ENCODE measurements around the gene KRTAP29-1.
"Not testable (repeated sequence)": the region's sequence is repeated elsewhere in the genome, so short reads cannot be mapped to it uniquely, and the experiment has no call there.

The KRTAP29-1 gene

GRCh38 chr17:41256291-41256685 lies 46.4 kb downstream of the KRTAP29-1 start:
- Histone ChIP-seq H3K4me1 (no peaks in the 10 kb centered on the region), H3K9ac (no peak overlapping the region), H3K36me3 (ENCODE audit: control insufficient read depth, insufficient read depth, low read length) (no peaks in the 10 kb centered on the region), H3K4me2 (ENCODE audit: low read length) (no peak overlapping the region), H3K27ac (no peak overlapping the region), H3K27me3 (ENCODE audit: control insufficient read depth, insufficient read depth, low read length) (no peaks in the 10 kb centered on the region), H3K79me2 (no peaks in the 10 kb centered on the region), H2AFZ (no peak overlapping the region), H3K9me3 (ENCODE audit: control insufficient read depth, low read length) (no peaks in the 10 kb centered on the region), H3K4me3 (ENCODE audit: low read depth, low read length) (no peak overlapping the region)
- no peak for TF ChIP-seq CTCF (IDR thresholded peaks at IDR 0.05)

- not testable (repeated sequence) for H3K79me2 ChIP-seq; H3K9me3 ChIP-seq (ENCODE audit: control insufficient read depth, low read length); H2AFZ ChIP-seq; H3K36me3 ChIP-seq (ENCODE audit: control insufficient read depth, insufficient read depth, low read length); H3K27me3 ChIP-seq (ENCODE audit: control insufficient read depth, insufficient read depth, low read length); H3K4me1 ChIP-seq; H3K9ac ChIP-seq; H3K4me2 ChIP-seq (ENCODE audit: low read length); H3K4me3 ChIP-seq (ENCODE audit: low read depth, low read length); H3K27ac ChIP-seq
Measured at GRCh38 chr17:41255381-41256290, 47.0 kb downstream of the KRTAP29-1 start, which contains the start of gene KRTAP9-9. Gene KRTAP9-9, plus strand, starts transcription at chr17:41255384.

- H3K9me3 ChIP-seq (ENCODE audit: control insufficient read depth, low read length), result no peaks in the 10 kb centered on the region
- no peak overlapping the region for H2AFZ ChIP-seq
- H3K36me3 ChIP-seq (ENCODE audit: control insufficient read depth, insufficient read depth, low read length), result no peaks in the 10 kb centered on the region
- no peaks in the 10 kb centered on the region for H3K27me3 ChIP-seq (ENCODE audit: control insufficient read depth, insufficient read depth, low read length)
- no peaks in the 10 kb centered on the region for H3K79me2 ChIP-seq
- H3K27ac ChIP-seq, result no peak overlapping the region
- H3K4me1 ChIP-seq, result no peaks in the 10 kb centered on the region
- H3K4me2 ChIP-seq (ENCODE audit: low read length), result no peak overlapping the region
- no peak for TF ChIP-seq CTCF (IDR thresholded peaks at IDR 0.05)
- H3K4me3 ChIP-seq (ENCODE audit: low read depth, low read length), result no peak overlapping the region
- H3K9ac ChIP-seq, result no peak overlapping the region
Measured at GRCh38 chr17:41254861-41255260, 47.8 kb downstream of the KRTAP29-1 start.

All from parathyroid adenoma (tissue), 2 donors.